Muscle layer of colon (tissue), 2 donors: ENCODE measurements around the gene ARMH3.

Source experiments
- H3K27ac ChIP-seq: one replicate; pipeline ENCODE4 v1.7.0; 2013; ENCODE audit warnings: low read depth, mild to moderate bottlenecking, low read length, moderate library complexity
- H3K27me3 ChIP-seq, 2 donors: one replicate each; pipeline ENCODE4 v1.7.0; 2013; ENCODE audit warnings: low read length in 2 of 2, mild to moderate bottlenecking in 2 of 2; ENCODE audit not compliant: insufficient read depth in 2 of 2, control insufficient read depth in 1 of 2
- H3K36me3 ChIP-seq: one replicate; pipeline ENCODE4 v1.7.0; 2013; ENCODE audit warnings: mild to moderate bottlenecking, low read length; ENCODE audit not compliant: insufficient read depth
- H3K4me1 ChIP-seq: one replicate; pipeline ENCODE4 v1.7.0; 2013; ENCODE audit warnings: mild to moderate bottlenecking, low read length; ENCODE audit not compliant: insufficient read depth
- H3K4me3 ChIP-seq, 2 donors: one replicate each; pipeline ENCODE4 v1.7.0; 2013; ENCODE audit warnings: low read length in 2 of 2, low read depth in 1 of 2, mild to moderate bottlenecking in 1 of 2, moderate library complexity in 1 of 2
- H3K9ac ChIP-seq: one replicate; pipeline ENCODE4 v1.7.0; 2013; ENCODE audit warnings: low read length
- H3K9me3 ChIP-seq: one replicate; pipeline ENCODE4 v1.7.0; 2013; ENCODE audit warnings: mild to moderate bottlenecking, low read length
- donor health status: abdominal sarcoma.
- donor health status: Adenocarcinoma of cecum.

Gene ARMH3

DNA sequence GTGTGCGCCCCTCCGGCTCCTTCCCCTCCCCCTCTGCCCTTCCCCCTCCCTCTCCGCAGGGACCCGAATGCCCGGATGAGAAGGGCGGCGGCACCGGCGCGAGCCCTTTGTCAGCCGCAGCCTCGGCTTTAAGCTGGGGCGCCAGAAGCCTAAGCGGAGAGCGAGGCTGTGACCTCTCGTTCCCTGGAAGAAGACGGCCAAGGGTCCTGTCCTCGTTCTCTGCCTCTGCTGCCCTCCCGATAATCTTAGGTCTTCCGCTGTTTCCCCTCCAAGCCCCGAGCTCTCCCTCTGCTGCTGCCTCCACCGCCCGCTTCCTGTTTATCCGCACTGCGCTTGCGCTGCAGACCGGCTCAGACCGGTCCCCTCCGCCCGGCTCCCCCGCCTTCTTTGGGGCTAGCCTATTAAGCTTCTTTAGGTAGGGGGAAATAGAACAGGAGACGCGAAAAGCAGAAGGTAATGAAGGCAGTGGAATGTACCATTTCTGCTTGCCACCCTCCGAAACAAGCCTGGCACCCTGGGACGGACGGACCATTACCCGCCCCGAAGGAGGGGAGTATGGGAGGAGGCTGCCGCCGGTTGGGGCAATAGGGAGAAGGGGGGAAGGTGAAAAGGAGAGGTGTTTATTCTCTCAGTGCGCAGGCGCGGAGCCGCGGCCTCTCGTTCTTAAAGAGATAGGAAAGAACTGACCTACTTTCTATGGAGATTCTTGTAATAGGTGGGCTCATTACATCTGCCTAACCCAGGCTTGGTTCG lies 237.7 kb downstream of the ARMH3 start, which contains the start of gene OGA:
Gene OGA (minus strand): TSS at position 326 of the 753 bp plus-strand sequence. CDS start 422 bp downstream, outside the sequence.
- Histone ChIP-seq H3K4me1 (peaks cover 28% of the 10 kb centered on the region), H3K36me3 (no peaks in the 10 kb centered on the region), H3K9ac (peak within 1 kb of the TSS; percentile 83), H3K27ac (peak within 1 kb of the TSS; percentile 99), H3K27me3 (no peaks in the 10 kb centered on the region), H3K4me3 (peak within 1 kb of the TSS; percentile 98), H3K9me3 (no peaks in the 10 kb centered on the region)

DNA sequence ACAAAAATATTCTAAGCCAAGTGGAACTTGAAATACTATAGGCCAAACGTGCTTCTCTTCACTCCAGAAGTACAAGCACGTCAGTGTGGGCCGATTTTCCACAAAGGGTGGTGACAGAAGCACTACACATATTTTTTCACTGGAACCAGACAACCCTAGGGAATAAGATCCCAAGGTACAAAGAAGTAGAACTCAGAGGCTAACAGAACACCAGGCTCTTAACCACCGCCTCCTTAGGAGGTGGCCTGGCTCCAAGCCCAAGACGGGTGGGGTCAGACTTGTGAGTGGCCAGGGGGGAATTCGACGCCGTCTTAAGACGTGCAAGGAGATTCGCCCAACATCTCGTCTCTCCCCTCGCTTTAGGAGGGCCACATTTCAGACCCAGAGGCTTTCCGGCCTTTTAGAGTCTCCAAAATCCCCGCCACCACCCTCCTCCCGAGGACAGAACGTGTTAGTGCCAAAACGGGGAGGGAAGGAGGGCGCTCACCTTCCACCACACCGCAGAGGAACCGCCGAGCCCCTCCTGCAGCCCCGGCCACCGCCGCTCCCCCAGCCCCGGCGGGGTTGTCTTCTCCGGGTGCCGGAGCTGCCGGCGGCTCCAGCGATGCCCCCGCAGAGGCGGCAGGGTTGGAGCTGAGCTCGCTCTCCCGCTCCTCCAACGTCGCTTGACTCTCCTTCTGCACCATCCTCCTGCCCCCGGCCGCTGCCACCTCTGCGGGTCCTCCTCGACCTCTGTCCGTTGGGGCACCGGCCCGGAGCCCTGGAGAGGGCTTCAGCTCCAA lies 238.4 kb downstream of the ARMH3 start:
- Histone ChIP-seq H3K4me3 (peak overlapping the region; percentile 98), H3K36me3 (no peaks in the 10 kb centered on the region), H3K27ac (peak overlapping the region; percentile 99), H3K27me3 (no peaks in the 10 kb centered on the region), H3K9ac (peak overlapping the region; percentile 83), H3K4me1 (peaks cover 32% of the 10 kb centered on the region), H3K9me3 (no peaks in the 10 kb centered on the region)

- Histone ChIP-seq H3K9ac (peak overlapping the region; percentile 83), H3K27ac (peak overlapping the region; percentile 99), H3K4me1 (peaks cover 36% of the 10 kb centered on the region), H3K27me3 (no peaks in the 10 kb centered on the region), H3K9me3 (no peaks in the 10 kb centered on the region), H3K36me3 (no peaks in the 10 kb centered on the region), H3K4me3 (peak overlapping the region; percentile 98)
Measured at GRCh38 chr10:101816913-101817336, 239.0 kb downstream of the ARMH3 start.

DNA sequence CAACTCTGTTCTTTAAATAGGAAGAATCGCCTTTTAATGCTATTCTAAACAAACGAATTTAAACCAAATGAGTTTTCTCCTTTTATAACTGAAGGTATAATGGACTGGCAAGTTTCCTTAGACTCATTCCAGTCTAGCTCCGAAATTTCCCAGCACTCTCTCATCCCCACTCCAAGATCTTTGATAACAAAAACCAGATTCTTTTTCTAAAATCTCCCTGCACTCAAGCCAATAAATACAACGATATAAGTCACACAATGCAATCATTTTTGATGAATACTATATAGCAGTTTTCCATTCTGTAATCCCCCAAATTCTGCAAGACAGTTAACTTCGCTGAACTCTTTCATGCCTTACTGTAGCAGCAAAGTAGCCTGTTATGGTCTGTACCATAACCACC lies 239.6 kb downstream of the ARMH3 start:
- Histone ChIP-seq H3K27me3 (no peaks in the 10 kb centered on the region), H3K9ac (peak overlapping the region; percentile 83), H3K4me1 (peaks cover 38% of the 10 kb centered on the region), H3K36me3 (no peaks in the 10 kb centered on the region), H3K27ac (no peak overlapping the region), H3K4me3 (peak overlapping the region; percentile 98), H3K9me3 (no peaks in the 10 kb centered on the region)

GRCh38 chr10:101814466-101815071 lies 241.4 kb downstream of the ARMH3 start:
- Histone ChIP-seq H3K27ac (no peak overlapping the region), H3K36me3 (peaks cover 12% of the 10 kb centered on the region), H3K4me3 (peak overlapping the region in 1 of 2 donors; percentile 98), H3K9ac (no peak overlapping the region), H3K27me3 (no peaks in the 10 kb centered on the region), H3K9me3 (no peaks in the 10 kb centered on the region), H3K4me1 (peaks cover 37% of the 10 kb centered on the region)

DNA sequence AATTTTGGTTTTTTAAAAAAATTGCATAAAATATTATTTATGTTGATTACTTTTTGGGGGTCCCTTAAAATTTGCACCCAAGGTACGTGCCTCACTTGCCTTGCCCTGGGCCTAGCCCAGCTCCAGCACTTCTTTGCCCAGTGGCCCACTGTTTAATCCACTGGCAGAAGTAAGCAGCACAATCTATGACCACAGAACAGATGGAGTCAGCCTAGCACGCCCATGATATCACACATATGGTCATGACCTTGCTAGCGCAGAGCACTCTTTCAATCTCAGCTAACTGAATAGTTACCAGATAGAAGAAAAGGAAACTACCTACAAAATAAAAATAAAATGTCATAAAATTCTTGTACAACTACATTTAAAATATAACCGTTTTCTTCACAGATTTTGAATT lies 243.4 kb downstream of the ARMH3 start:
- H3K27ac ChIP-seq, result no peak overlapping the region
- H3K27me3 ChIP-seq, result no peaks in the 10 kb centered on the region
- H3K4me3 ChIP-seq, result no peak overlapping the region
- no peaks in the 10 kb centered on the region for H3K9me3 ChIP-seq
- H3K36me3 ChIP-seq, result peaks cover 25% of the 10 kb centered on the region
- no peak overlapping the region for H3K9ac ChIP-seq
- peaks cover 31% of the 10 kb centered on the region for H3K4me1 ChIP-seq

- Histone ChIP-seq H3K27ac (no peak overlapping the region), H3K9me3 (no peaks in the 10 kb centered on the region), H3K27me3 (no peaks in the 10 kb centered on the region), H3K4me1 (peaks cover 4% of the 10 kb centered on the region), H3K36me3 (peaks cover 63% of the 10 kb centered on the region), H3K9ac (no peak overlapping the region), H3K4me3 (no peak overlapping the region)
Measured at GRCh38 chr10:101807158-101807557, 248.8 kb downstream of the ARMH3 start.

GRCh38 chr10:101803511-101803910 lies 252.5 kb downstream of the ARMH3 start:
- Histone ChIP-seq H3K4me1 (no peaks in the 10 kb centered on the region), H3K36me3 (peaks cover 78% of the 10 kb centered on the region), H3K9me3 (no peaks in the 10 kb centered on the region), H3K27me3 (no peaks in the 10 kb centered on the region), H3K27ac (no peak overlapping the region), H3K4me3 (no peak overlapping the region), H3K9ac (no peak overlapping the region)

DNA sequence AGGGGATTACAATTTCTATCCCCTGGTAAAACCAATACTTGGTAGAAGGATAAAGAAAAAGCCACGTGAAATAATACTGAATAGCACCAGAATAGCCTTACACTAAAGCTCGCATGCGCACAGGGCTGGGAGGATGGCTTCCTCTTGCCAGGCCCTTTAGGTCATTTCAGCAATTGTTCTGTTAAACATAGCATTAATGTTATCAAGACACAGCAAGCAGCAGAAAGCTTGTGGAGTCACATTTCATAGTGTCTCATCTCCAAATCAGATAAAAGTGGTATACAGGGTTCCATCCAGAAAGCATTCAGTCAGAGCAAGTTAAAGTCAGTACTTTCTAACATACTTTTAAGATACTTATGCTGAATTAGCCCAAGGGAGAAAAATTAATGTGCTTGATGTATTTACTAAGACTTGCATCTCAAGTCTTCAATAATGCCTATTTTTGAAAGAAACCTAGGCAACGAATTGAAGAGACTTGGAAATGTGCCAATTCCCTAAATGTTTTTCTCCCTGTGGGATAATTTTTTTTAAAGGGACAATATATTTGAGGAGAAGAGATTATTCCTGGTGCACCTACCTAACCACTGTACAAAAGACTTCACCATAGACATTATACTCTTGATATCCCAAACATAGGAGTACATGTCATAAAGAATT lies 258.4 kb downstream of the ARMH3 start:
- no peak overlapping the region for H3K4me3 ChIP-seq
- H3K9ac ChIP-seq, result no peak overlapping the region
- H3K36me3 ChIP-seq, result peaks cover 75% of the 10 kb centered on the region
- H3K27me3 ChIP-seq, result no peaks in the 10 kb centered on the region
- no peaks in the 10 kb centered on the region for H3K4me1 ChIP-seq
- H3K9me3 ChIP-seq, result no peaks in the 10 kb centered on the region
- H3K27ac ChIP-seq, result no peak overlapping the region
